WTC11 (cell line): ENCODE results near the gene APOBEC3C. TPM values are rescaled to one million over a fixed set of nuclear protein-coding genes. Genes with fewer than 3 reads are reported as not detected.
"Not testable (repeated sequence)": the region's sequence is repeated elsewhere in the genome, so short reads cannot be mapped to it uniquely, and the experiment has no call there.

Experiments used
- ATAC-seq: fragments of 200-7000 bp; cut with Tn5 transposase; 2 replicates; pipeline ENCODE4 v1.10.0; 2021; ENCODE audit warnings: mild to moderate bottlenecking, moderate library complexity
- CTCF ChIA-PET: fragments of 300-600 bp; sonication (Branson Sonifier 250); formaldehyde crosslinking; loops from one replicate; lab custom pipeline; 2021; ENCODE audit warnings: antibody characterized with exemption; lab: Charles Lee
- POLR2A ChIA-PET: fragments of 350-600 bp; sonication (Branson Sonifier 250); formaldehyde crosslinking; loops from one replicate; lab custom pipeline; 2021; ENCODE audit warnings: antibody characterized with exemption; lab: Charles Lee
- DNase-seq: peaks from one replicate; pipeline ENCODE4 v3.0.0; 2021; ENCODE audit warnings: low spot score
- H3K27ac Mint-ChIP-seq: 2 replicates; pipeline ENCODE4 v1.8.0; 2021; ENCODE audit warnings: mixed read lengths
- H3K27me3 Mint-ChIP-seq: 2 replicates; pipeline ENCODE4 v1.8.0; 2021; ENCODE audit warnings: low read depth, mild to moderate bottlenecking, moderate library complexity, mixed read lengths
- H3K36me3 Mint-ChIP-seq: 2 replicates; pipeline ENCODE4 v1.8.0; 2021; ENCODE audit warnings: mixed read lengths
- H3K4me1 Mint-ChIP-seq: 2 replicates; pipeline ENCODE4 v1.8.0; 2022; ENCODE audit warnings: mixed read lengths
- H3K4me3 Mint-ChIP-seq: 2 replicates; pipeline ENCODE4 v1.8.0; 2021; ENCODE audit warnings: mild to moderate bottlenecking, moderate library complexity, mixed read lengths
- H3K9me3 Mint-ChIP-seq: 2 replicates; pipeline ENCODE4 v1.8.0; 2021; ENCODE audit warnings: mixed read lengths
- CBFB ChIP-seq: sonication (generic); formaldehyde crosslinking; IDR thresholded peaks from 2 replicates; pipeline ENCODE4 v1.8.1; 2022; ENCODE audit warnings: mild to moderate bottlenecking, low read depth, missing genetic modification reagents
- ETV6 ChIP-seq: sonication (generic); formaldehyde crosslinking; IDR thresholded peaks from 2 replicates; pipeline ENCODE4 v1.8.1; 2022; ENCODE audit warnings: mild to moderate bottlenecking, missing genetic modification reagents
- IRF2 ChIP-seq: sonication (generic); formaldehyde crosslinking; IDR thresholded peaks from 2 replicates; pipeline ENCODE4 v1.8.0; 2022; ENCODE audit warnings: low read depth, missing genetic modification reagents, borderline replicate concordance
- SMAD3 ChIP-seq: sonication (generic); formaldehyde crosslinking; IDR thresholded peaks from 2 replicates; pipeline ENCODE4 v1.8.0; 2022; ENCODE audit warnings: missing genetic modification reagents, mild to moderate bottlenecking, borderline replicate concordance
- TP53 ChIP-seq: sonication (generic); formaldehyde crosslinking; IDR thresholded peaks from 2 replicates; pipeline ENCODE4 v1.8.1; 2023; ENCODE audit warnings: mild to moderate bottlenecking, missing genetic modification reagents
- ZBTB21 ChIP-seq: sonication (generic); formaldehyde crosslinking; IDR thresholded peaks from 2 replicates; pipeline ENCODE4 v1.8.1; 2023; ENCODE audit warnings: mild to moderate bottlenecking, missing genetic modification reagents, borderline replicate concordance
- total RNA-seq: library from RNA; stranded (reverse); gene quantifications from 3 replicates; pipeline ENCODE4 v1.2.3, GENCODE V29; 2021
- TF ChIP-seq, protein P1 (sequence below): sonication (generic); formaldehyde crosslinking; IDR thresholded peaks from 2 replicates; pipeline ENCODE4 v1.8.0; 2022; ENCODE audit warnings: mild to moderate bottlenecking, missing genetic modification reagents
- TF ChIP-seq, protein P2 (sequence below): fragments of 250-450 bp; sonication (Bioruptor Pico); conservative IDR thresholded peaks from 2 replicates; pipeline ENCODE4 v1.9.0; 2021; ENCODE audit warnings: mild to moderate bottlenecking
- TF ChIP-seq, protein P3 (sequence below): sonication (generic); formaldehyde crosslinking; IDR thresholded peaks from 2 replicates; pipeline ENCODE4 v1.8.0; 2023; ENCODE audit warnings: missing genetic modification reagents, mild to moderate bottlenecking, borderline replicate concordance
- TF ChIP-seq, protein P4 (sequence below): sonication (generic); formaldehyde crosslinking; IDR thresholded peaks from 2 replicates; pipeline ENCODE4 v1.8.1; 2023; ENCODE audit warnings: mild to moderate bottlenecking, missing genetic modification reagents, borderline replicate concordance

APOBEC3C gene
- total RNA-seq, 1 experiment from 2014 or later = 33.4 TPM

DNA sequence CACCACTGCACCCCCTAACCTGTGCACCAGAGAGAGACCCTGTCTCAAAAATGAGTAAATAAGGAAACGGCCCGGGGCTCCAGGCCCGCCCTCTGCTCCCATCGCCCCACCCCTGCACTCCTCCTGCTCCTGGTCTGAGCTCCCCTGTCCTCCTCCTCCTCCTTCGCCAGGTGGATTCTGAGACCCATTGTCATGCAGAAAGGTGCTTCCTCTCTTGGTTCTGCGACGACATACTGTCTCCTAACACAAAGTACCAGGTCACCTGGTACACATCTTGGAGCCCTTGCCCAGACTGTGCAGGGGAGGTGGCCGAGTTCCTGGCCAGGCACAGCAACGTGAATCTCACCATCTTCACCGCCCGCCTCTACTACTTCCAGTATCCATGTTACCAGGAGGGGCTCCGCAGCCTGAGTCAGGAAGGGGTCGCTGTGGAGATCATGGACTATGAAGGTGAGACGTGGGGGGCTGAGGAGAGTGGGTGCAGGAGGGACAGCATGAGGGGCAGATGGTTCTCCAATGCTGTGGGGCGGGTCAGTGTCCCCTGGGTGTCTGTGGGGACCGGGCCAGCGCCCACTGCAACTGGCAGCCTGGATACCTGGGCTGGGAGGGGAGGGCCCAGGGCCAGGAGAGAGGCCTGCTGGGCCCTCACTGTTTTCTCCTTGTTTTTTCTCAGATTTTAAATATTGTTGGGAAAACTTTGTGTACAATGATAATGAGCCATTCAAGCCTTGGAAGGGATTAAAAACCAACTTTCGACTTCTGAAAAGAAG, 3.7 kb downstream of the APOBEC3C start (continued):
- TF ChIP-seq, protein P1, sequence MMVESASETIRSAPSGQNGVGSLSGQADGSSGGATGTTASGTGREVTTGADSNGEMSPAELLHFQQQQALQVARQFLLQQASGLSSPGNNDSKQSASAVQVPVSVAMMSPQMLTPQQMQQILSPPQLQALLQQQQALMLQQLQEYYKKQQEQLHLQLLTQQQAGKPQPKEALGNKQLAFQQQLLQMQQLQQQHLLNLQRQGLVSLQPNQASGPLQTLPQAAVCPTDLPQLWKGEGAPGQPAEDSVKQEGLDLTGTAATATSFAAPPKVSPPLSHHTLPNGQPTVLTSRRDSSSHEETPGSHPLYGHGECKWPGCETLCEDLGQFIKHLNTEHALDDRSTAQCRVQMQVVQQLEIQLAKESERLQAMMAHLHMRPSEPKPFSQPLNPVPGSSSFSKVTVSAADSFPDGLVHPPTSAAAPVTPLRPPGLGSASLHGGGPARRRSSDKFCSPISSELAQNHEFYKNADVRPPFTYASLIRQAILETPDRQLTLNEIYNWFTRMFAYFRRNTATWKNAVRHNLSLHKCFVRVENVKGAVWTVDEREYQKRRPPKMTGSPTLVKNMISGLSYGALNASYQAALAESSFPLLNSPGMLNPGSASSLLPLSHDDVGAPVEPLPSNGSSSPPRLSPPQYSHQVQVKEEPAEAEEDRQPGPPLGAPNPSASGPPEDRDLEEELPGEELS (CRISPR knock-in tag) = peak; percentile 32; the same call in 1 of the 2 replicates
- TF ChIP-seq CBFB (CRISPR knock-in tag) = peak; percentile 70; the same call in 1 of the 2 replicates
- TF ChIP-seq, protein P2, sequence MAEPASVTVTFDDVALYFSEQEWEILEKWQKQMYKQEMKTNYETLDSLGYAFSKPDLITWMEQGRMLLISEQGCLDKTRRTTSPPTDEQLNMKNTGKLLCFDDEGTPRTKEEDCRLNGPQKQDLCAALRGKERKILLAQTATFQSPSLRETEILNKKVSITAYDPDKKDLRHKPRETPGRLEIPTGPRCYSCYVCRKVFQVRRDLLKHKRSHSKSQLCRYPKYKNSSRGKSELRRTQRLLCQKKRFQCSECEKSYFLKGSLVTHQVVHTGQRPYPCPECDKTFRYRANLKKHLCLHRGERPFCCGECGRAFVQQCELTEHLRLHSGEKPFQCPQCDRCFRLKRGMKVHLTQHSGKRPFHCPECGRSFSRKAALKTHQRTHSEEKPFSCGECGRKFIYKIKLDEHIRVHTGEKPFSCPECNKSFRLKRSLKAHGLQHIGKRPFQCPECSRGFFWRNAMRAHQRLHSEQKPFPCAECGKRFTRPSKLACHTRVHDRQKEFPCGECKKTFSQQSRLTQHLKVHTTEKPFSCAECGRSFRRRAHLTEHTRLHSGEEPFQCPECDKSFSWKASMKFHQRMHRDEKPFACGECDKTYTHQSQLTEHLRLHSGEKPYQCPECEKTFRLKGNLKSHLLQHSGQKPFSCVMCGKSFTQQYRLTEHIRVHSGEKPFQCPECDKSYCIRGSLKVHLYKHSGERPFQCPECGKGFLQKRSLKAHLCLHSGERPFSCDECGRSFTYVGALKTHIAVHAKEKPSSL = no peak
- TF ChIP-seq ETV6 (CRISPR knock-in tag) = peak; percentile 73; the same call in 1 of the 2 replicates
- peak; percentile 16; the same call in 1 of the 2 replicates for TF ChIP-seq SMAD3 (CRISPR knock-in tag)
- TF ChIP-seq, protein P3, sequence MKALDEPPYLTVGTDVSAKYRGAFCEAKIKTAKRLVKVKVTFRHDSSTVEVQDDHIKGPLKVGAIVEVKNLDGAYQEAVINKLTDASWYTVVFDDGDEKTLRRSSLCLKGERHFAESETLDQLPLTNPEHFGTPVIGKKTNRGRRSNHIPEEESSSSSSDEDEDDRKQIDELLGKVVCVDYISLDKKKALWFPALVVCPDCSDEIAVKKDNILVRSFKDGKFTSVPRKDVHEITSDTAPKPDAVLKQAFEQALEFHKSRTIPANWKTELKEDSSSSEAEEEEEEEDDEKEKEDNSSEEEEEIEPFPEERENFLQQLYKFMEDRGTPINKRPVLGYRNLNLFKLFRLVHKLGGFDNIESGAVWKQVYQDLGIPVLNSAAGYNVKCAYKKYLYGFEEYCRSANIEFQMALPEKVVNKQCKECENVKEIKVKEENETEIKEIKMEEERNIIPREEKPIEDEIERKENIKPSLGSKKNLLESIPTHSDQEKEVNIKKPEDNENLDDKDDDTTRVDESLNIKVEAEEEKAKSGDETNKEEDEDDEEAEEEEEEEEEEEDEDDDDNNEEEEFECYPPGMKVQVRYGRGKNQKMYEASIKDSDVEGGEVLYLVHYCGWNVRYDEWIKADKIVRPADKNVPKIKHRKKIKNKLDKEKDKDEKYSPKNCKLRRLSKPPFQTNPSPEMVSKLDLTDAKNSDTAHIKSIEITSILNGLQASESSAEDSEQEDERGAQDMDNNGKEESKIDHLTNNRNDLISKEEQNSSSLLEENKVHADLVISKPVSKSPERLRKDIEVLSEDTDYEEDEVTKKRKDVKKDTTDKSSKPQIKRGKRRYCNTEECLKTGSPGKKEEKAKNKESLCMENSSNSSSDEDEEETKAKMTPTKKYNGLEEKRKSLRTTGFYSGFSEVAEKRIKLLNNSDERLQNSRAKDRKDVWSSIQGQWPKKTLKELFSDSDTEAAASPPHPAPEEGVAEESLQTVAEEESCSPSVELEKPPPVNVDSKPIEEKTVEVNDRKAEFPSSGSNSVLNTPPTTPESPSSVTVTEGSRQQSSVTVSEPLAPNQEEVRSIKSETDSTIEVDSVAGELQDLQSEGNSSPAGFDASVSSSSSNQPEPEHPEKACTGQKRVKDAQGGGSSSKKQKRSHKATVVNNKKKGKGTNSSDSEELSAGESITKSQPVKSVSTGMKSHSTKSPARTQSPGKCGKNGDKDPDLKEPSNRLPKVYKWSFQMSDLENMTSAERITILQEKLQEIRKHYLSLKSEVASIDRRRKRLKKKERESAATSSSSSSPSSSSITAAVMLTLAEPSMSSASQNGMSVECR (CRISPR knock-in tag) = no peak
- peak; percentile 50; the same call in 1 of the 2 replicates for TF ChIP-seq TP53 (CRISPR knock-in tag)
- TF ChIP-seq IRF2 (CRISPR knock-in tag) = no peak
- TF ChIP-seq, protein P4, sequence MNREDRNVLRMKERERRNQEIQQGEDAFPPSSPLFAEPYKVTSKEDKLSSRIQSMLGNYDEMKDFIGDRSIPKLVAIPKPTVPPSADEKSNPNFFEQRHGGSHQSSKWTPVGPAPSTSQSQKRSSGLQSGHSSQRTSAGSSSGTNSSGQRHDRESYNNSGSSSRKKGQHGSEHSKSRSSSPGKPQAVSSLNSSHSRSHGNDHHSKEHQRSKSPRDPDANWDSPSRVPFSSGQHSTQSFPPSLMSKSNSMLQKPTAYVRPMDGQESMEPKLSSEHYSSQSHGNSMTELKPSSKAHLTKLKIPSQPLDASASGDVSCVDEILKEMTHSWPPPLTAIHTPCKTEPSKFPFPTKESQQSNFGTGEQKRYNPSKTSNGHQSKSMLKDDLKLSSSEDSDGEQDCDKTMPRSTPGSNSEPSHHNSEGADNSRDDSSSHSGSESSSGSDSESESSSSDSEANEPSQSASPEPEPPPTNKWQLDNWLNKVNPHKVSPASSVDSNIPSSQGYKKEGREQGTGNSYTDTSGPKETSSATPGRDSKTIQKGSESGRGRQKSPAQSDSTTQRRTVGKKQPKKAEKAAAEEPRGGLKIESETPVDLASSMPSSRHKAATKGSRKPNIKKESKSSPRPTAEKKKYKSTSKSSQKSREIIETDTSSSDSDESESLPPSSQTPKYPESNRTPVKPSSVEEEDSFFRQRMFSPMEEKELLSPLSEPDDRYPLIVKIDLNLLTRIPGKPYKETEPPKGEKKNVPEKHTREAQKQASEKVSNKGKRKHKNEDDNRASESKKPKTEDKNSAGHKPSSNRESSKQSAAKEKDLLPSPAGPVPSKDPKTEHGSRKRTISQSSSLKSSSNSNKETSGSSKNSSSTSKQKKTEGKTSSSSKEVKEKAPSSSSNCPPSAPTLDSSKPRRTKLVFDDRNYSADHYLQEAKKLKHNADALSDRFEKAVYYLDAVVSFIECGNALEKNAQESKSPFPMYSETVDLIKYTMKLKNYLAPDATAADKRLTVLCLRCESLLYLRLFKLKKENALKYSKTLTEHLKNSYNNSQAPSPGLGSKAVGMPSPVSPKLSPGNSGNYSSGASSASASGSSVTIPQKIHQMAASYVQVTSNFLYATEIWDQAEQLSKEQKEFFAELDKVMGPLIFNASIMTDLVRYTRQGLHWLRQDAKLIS (CRISPR knock-in tag) = 0 out of 2 replicates have a peak, but pooled peaks have one; percentile 18
- peak; percentile 79; the same call in 1 of the 2 replicates for TF ChIP-seq ZBTB21

DNA sequence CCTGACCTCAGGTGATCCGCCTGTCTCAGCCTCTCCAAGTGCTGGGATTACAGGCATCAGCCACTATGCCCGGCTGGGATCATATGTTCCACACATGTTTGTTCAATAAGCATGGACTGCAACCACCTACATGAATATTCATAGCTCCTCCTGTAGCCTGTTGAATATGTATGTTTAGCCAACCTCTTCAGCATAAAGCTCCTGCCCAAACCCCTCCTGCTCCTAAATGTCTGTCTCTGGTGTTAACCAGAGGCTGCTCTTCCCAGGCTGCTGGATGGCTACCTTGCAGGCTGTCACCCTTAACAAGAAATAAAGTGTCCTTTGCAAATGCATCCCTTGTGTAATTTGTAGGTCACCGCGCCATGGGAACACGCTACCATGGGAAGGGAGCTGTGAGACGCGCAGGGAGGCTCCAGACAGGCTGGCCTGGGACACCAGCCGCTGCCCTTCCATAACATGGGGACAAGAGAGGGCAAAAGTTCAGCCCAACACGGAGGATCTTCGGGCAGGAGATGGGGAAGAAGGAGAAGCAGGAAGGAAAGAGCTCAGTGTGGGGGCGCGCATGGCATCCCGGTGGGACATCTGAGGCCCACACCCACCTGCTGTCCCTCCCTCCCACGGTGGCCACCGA, 6.1 kb downstream of the APOBEC3C start:
- not testable (repeated sequence) for H3K27me3 Mint-ChIP-seq, DNase-seq, H3K9me3 Mint-ChIP-seq
- H3K27ac Mint-ChIP-seq = peak overlapping the region; percentile 99
- H3K4me1 Mint-ChIP-seq = peaks cover 61% of the 10 kb centered on the region
- peak; percentile 2; the same call in 1 of the 2 replicates for ATAC-seq
- peaks cover 12% of the 10 kb centered on the region for H3K36me3 Mint-ChIP-seq
- TF ChIP-seq CBFB (CRISPR knock-in tag) (0 out of 2 replicates have a peak, but pooled peaks have one; percentile 75), ZBTB21 (0 out of 2 replicates have a peak, but pooled peaks have one; percentile 30)
- CTCF ChIA-PET = interaction anchor here (0.8 to 1.6 kb wide), 6 partner anchors 17 to 291 kb away, joined by 3 to 9 read pairs (median 6); no protein-coding TSS in a partner anchor
- POLR2A ChIA-PET = interaction anchor here (0.5 to 0.6 kb wide), 2 partner anchors 28 to 94 kb away, joined by 3 to 6 read pairs; no protein-coding TSS in a partner anchor
- peak overlapping the region; percentile 81 for H3K4me3 Mint-ChIP-seq
